Activated T-cell treated with anti-CD3 and anti-CD28 coated beads, Interleukin-2, amount 50 U/mL, for 4 hours (primary cell): ENCODE results near the gene TRAF7. TPM values are rescaled to one million over a fixed set of nuclear protein-coding genes. Genes with fewer than 3 reads are reported as not detected.
"Not testable (repeated sequence)": the region's sequence is repeated elsewhere in the genome, so short reads cannot be mapped to it uniquely, and the experiment has no call there.

ENCODE experiments used
- ATAC-seq, 2 donors: fragments of 200-7000 bp; cut with Tn5 transposase; one replicate each; pipeline ENCODE4 v1.10.0; 2021
- DNase-seq: peaks from one replicate; pipeline ENCODE4 v3.0.0-alpha.2; 2020
- H3K27me3 Mint-ChIP-seq: one replicate; pipeline ENCODE4 v1.8.0; 2021; ENCODE audit warnings: low read depth, mixed read lengths
- H3K36me3 Mint-ChIP-seq: one replicate; pipeline ENCODE4 v1.8.0; 2022; ENCODE audit warnings: mixed read lengths; ENCODE audit not compliant: insufficient read depth
- H3K4me1 Mint-ChIP-seq: one replicate; pipeline ENCODE4 v1.8.0; 2021; ENCODE audit warnings: low read depth, mixed read lengths
- H3K4me3 Mint-ChIP-seq: one replicate; pipeline ENCODE4 v1.8.0; 2021; ENCODE audit warnings: mild to moderate bottlenecking, moderate library complexity, mixed read lengths
- H3K9me3 Mint-ChIP-seq: one replicate; pipeline ENCODE4 v1.8.0; 2021; ENCODE audit warnings: mixed read lengths
- total RNA-seq, 3 donors: library from RNA; stranded (reverse); gene quantifications; one replicate each; pipeline ENCODE4 v1.2.1, GENCODE V29; 2021

The TRAF7 gene
- total RNA-seq, 3 donors from 2014 or later = 95.6 to 110 (median 102) TPM

DNA sequence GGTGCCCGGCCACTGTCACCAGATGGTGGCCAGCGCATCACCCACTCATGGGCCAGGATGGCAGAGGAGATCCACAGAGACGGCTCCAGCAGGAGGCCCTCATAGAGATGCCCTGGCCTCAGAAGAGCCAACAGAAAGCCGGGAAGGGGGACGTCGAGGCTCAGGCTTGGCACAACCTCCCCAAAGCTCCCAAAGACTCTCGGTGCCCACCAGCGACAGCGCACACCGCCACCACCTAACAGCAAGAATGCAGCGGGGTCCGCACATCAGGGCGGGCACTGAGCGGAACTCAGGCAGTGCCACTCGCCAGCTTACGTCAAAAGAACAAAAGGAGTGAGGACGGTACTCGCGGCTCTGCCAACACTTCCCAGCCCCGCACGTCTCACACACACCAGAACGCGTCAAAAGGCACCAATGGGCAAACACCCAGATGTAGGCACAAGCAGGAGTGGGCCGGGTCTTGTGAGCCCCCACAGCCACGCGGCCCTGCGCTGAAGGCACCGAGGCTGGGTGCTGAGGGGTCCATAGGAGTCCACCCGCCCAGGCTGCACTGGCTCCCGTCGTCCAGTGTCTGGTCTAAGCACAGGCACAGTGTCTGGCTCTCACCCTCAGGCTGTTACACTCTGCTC lies 28.5 kb upstream of the TRAF7 start:
- H3K36me3 Mint-ChIP-seq, H3K4me3 Mint-ChIP-seq: not testable (repeated sequence)

DNA sequence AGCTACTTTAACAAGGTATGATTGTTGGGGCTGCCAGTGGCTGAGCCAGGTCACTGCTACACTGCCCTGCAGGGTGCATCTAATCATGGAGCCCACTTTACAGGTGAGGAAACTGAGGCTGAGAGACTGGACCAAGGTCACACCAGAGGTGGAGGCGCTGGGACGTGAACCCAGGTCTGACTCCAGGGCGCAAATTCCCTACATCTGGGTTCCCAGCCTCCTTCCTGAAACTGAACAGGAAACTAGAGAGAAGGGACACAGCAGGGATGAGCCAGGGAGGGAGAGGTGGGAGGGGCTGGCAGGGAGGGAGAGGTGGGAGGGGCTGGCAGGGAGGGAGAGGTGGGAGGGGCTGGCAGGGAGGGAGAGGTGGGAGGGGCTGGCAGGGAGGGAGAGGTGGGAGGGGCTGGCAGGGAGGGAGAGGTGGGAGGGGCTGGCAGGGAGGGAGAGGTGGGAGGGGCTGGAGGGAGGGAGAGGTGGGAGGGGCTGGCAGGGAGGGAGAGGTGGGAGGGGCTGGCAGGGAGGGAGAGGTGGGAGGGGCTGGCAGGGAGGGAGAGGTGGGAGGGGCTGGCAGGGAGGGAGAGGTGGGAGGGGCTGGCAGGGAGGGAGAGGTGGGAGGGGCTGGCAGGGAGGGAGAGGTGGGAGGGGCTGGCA lies 27.8 kb upstream of the TRAF7 start:
- ATAC-seq, H3K36me3 Mint-ChIP-seq, H3K27me3 Mint-ChIP-seq, H3K4me3 Mint-ChIP-seq, DNase-seq, H3K9me3 Mint-ChIP-seq: not testable (repeated sequence)
- peaks cover 13% of the 10 kb centered on the region for H3K4me1 Mint-ChIP-seq

More for the DNA sequence above, 28.5 kb upstream of the TRAF7 start:
- not testable (repeated sequence) for H3K27me3 Mint-ChIP-seq, H3K9me3 Mint-ChIP-seq, ATAC-seq, DNase-seq
- peaks cover 13% of the 10 kb centered on the region for H3K4me1 Mint-ChIP-seq

DNA sequence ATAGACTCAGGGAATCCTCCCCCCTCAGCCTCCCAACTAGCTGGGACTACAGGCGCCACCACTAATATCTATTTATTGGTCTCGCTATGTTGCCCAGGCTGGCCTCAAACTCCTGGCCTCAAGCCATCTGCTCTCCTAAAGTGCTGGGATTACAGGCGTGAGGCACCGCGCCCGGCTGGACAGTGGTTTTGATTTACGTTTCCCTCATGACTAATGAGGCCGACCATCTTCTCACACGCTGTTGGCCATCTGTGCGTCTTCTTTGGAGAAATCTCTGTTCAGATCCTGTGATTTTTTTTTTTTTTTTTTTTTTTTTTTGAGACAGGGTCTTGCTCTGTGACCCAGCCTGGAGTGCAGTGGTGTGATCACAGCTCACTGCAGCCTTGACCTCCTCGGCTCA lies 26.3 kb upstream of the TRAF7 start:
- H3K4me1 Mint-ChIP-seq = peaks cover 13% of the 10 kb centered on the region
- not testable (repeated sequence) for ATAC-seq, H3K36me3 Mint-ChIP-seq, DNase-seq, H3K4me3 Mint-ChIP-seq, H3K27me3 Mint-ChIP-seq, H3K9me3 Mint-ChIP-seq

DNA sequence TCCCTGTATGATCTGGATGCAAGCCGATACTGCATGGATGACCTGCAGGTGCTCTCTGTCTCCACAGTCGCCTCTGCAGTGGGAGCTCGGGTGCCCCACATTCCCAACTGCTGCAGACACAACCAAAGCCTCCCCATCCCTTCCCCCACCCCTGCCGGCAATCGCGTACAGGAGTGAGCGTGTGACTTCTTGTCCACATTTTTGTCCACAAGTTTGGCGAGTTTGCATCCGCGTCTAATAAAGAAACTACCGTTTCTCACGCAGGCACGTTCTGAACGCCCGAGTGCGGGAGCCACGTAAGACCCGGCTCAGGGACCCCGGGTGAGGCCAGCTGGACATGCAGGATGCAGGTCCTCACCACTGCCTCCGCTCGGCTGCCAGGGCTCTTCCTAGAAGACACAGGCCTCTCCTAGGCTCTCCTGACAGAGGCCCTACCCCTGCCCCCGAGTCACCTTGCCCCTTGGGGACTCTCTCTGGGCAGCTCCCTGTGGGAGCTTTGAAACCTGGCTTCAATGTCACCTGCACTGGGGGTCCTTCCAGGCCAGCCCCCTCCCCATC lies 25.6 kb upstream of the TRAF7 start:
- not testable (repeated sequence) for H3K27me3 Mint-ChIP-seq, H3K36me3 Mint-ChIP-seq, ATAC-seq, H3K9me3 Mint-ChIP-seq, H3K4me3 Mint-ChIP-seq, DNase-seq
- H3K4me1 Mint-ChIP-seq = peaks cover 13% of the 10 kb centered on the region

DNA sequence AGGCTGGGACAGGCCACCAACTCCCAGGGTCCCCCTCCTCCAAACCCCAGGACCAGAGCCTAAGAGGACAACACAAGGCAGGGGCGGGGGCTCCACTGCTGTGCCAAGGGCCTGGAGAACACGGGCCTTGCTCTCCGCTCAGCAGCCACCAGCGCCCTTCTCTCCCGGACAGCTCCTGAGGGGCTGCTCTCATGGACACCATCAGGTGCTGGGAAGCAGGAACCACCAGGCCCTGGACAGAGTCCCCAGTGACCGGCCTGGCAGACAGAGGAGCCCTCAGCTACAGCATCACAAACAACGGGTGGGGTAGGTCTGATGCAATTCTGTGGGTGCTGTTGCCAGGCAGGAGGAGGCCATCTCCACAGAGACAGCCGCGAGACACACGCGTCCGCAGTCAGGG lies 21.8 kb upstream of the TRAF7 start:
- not testable (repeated sequence) for H3K27me3 Mint-ChIP-seq, H3K36me3 Mint-ChIP-seq, H3K4me1 Mint-ChIP-seq, ATAC-seq, H3K4me3 Mint-ChIP-seq, DNase-seq, H3K9me3 Mint-ChIP-seq

DNA sequence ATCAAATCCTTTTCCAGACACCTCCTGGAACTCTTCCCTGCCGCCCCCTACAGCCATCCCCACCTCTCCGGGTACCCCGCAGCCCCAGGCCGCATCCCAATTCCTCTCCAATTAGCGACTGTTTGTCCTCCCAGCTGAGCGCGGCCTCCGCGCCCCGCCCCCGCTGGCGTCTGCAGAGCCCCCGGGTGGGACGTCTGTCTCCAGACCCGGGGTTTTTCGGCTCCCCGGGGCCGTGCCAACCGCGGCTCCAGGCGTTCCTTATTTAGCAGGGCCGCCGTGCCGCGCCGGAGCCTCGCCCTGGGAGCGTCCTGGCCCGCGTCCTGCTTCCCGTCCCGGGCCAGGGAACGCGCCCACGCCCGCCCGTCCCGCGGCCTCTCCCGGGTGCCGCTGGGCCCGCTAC lies 20.5 kb upstream of the TRAF7 start:
- not testable (repeated sequence) for ATAC-seq, H3K4me1 Mint-ChIP-seq, H3K36me3 Mint-ChIP-seq, H3K27me3 Mint-ChIP-seq, H3K9me3 Mint-ChIP-seq, DNase-seq
- H3K4me3 Mint-ChIP-seq = peak overlapping the region; percentile 77

DNA sequence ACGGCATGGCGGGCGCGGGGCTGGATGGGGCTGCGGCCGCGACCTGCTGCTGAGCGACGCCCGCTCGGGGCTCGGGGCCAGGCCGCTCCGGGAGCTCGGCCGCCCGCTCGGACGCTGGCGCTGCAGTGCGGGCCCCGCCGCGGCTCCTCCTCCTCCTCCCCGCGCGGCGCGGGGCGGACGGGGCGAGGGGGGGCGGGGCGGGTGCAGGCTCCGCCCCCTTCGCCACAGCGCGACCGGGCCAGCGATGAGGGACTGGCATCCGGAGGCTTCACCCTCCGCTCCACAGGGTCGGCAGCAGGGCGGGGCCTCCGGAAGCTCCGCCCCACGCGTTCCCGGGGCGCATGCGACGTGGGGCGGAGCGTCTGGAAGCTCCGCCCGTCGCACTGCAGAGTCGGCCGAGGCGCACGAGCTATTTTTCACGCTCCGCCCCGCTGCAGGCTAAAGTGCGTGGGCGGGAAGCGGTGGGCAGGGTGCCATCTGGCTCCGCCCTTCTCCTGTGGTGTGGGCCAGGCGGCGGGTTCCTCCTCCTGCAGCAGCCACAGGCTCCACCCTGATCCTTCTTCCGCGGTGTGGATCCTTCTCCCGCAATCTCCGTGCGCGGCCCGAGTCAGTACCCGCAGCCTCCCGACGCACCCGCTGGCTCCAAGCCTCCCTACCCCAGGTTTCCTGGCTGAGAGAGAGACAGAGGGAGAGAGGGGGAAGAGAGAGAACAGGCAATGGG lies 19.7 kb upstream of the TRAF7 start, which contains the start of gene PKD1:
Gene PKD1, minus strand, starts transcription at position 129 of the 721 bp plus-strand sequence. CDS start 209 bp downstream, outside the sequence.
- not testable (repeated sequence) for H3K27me3 Mint-ChIP-seq, H3K9me3 Mint-ChIP-seq, H3K4me1 Mint-ChIP-seq, H3K36me3 Mint-ChIP-seq
- H3K4me3 Mint-ChIP-seq = peak within 1 kb of the TSS; percentile 89
- ATAC-seq (peak; percentile 75 to 86), DNase-seq (peak; percentile 99)

DNA sequence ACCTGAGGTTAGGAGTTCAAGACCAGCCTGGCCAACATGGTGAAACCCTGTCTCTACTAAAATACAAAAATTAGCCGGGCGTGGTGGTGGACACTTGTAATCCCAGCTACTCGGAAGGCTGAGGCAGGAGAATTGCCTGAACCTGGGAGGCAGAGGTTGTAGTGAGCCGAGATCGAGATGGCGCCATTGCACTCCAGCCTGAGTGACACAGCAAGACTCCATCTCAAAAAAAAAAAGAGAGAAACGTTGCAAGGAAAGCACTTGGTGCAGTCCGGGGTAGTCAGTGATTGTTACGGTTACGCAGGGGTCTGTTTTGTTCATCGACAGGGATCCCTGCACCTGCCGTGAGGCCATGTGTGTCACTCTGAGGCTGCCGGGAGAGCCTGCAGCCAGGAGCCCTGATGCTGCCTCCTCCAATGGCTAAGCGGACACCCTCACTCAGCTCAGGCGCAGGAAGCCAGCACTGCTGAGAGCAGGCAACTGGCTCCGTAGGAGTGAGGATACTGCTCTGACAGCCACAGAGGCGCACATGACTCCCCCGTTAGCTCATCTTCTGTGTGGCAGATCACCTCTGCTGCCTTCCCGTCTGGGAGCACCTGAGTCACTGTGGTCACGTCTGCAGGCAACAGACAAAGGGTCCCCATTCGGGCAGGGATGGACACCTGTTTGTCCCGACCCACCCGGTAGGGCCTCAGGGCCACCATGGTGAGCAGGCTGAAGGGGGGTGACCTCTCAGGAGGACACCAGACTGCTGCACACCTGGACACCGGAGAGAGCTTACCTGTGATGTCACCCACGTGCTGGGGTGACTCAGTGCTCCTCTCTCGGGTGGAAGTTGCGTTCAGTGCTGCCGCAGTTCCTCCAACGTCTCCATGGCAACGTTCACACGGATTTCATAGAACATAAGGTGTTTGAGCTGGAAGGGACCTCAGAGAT lies 12.4 kb upstream of the TRAF7 start:
- DNase-seq (no peak), ATAC-seq (peak; percentile 29 to 36)
- H3K9me3 Mint-ChIP-seq = no peaks in the 10 kb centered on the region
- no peak overlapping the region for H3K4me3 Mint-ChIP-seq
- H3K27me3 Mint-ChIP-seq = no peaks in the 10 kb centered on the region
- no peaks in the 10 kb centered on the region for H3K36me3 Mint-ChIP-seq
- peaks cover 2% of the 10 kb centered on the region for H3K4me1 Mint-ChIP-seq

DNA sequence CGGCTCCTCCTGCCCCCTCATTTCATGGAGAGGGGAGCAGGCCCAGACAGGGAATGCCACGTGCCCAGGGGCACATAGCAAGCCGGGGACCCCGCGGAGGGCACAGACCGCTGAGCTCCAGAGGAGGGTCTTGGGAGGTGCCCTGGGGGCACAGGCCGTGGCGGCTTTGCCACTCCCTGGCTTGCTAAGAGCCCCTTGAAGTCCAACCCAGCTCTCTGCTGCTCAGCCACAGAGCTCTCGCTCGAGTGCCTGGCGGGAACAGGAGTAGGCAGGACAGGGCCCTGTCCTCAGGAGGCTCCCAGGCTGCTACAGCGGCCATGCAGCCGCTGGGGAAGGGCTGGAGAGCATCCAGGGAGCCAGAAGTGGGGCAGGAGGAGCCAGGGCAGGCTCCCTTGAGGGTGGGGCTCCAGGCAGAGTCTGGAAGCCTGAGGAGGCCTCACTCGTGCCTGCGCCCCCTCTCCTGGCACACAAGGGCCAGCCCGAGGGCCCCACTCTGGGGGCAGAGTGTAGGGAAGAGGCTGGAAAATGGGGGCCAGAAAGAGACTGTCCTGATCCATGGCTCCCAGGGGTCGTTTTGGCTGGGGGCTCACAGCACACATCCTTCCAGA lies 11.6 kb upstream of the TRAF7 start:
- no peaks in the 10 kb centered on the region for H3K9me3 Mint-ChIP-seq
- H3K36me3 Mint-ChIP-seq = no peaks in the 10 kb centered on the region
- H3K4me3 Mint-ChIP-seq = no peak overlapping the region
- ATAC-seq (no peak), DNase-seq (no peak)
- H3K27me3 Mint-ChIP-seq = no peaks in the 10 kb centered on the region
- H3K4me1 Mint-ChIP-seq = peaks cover 2% of the 10 kb centered on the region

DNA sequence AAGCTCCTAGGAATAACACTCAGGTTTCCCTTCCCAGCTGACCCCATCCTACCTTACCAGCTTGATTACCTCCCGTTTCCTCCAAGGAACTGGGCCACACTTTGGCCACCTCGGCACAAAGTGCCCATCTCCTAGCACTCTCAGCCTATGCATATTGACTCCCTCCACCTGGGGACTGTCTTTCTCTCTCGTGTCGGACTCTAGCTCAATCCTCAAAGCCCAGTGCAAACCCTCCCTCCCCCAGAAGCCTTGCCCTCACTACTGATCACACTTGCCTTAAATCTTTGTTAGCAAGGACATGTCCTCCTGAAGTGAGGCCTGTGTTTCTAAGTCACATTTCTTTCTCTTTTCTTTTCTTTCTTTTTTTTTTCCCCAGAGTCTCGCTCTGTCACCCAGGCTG lies 9.7 kb upstream of the TRAF7 start:
- DNase-seq (no peak), ATAC-seq (no peak)
- H3K9me3 Mint-ChIP-seq = no peaks in the 10 kb centered on the region
- H3K4me3 Mint-ChIP-seq = peak overlapping the region; percentile 14
- no peaks in the 10 kb centered on the region for H3K27me3 Mint-ChIP-seq
- H3K4me1 Mint-ChIP-seq = peaks cover 7% of the 10 kb centered on the region
- H3K36me3 Mint-ChIP-seq = no peaks in the 10 kb centered on the region

DNA sequence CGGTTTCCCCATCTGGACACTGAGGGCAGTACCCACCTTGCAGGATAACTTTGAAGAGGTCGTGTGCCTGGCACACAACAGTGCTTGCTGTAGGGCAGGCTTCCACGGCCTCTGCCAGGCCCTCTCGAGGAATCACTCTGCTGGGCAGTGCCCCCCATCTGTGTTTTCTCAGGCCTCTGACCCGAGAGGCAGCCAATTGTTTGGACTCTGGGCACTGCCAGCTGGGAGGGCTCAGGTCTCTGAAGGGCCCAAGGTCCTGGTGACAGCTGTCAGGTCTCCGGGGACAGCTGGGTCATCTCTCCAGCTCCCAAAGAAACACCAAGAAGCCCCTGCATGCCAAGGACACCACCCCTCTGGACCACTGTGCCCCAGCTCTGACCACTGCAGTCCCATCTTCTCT lies 8.2 kb upstream of the TRAF7 start:
- ATAC-seq (no peak), DNase-seq (no peak)
- H3K27me3 Mint-ChIP-seq = no peaks in the 10 kb centered on the region
- H3K36me3 Mint-ChIP-seq = peaks cover 6% of the 10 kb centered on the region
- peaks cover 15% of the 10 kb centered on the region for H3K4me1 Mint-ChIP-seq
- H3K9me3 Mint-ChIP-seq = no peaks in the 10 kb centered on the region
- H3K4me3 Mint-ChIP-seq = no peak overlapping the region

DNA sequence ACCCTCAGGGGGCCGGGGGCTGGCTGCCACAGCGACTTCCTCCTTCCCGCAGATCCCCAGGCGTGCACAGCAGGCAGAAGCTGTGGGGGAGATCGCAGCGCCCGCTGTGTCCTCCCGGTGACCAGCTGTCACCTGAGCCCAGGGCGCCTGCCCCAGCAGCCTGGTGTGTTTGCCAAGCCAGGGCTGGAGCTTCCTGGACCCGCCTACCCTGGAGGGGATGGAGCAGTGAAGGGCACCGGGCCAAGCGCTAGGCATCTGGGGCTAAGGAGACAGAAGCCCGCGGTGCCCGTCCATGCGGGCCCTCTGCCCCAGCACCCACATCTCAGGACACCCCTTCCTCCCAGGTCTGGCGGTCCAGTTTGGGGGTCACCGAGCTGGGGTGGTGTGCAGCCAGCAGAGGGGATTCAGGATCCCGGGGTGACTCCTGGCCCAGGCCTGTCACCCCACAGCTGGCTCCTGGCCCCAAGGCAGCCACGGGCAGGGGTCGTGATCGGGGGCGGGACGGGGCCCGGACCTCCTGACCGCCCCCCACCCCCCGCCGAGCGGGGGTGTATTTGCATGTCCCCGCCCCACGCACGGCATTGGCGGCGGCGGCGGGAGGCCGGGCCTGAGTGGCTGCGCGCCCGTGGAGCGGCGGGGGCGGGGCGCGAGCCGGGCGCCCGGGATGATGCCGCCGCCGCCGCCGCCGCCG lies 7.5 kb upstream of the TRAF7 start, which contains the start of gene RAB26:
Gene RAB26, plus strand, starts transcription at position 645 of the 691 bp plus-strand sequence. CDS start 159 bp downstream, outside the sequence.
- ATAC-seq = peak; percentile 38 to 51
- DNase-seq = peak; percentile 41

More for the DNA sequence above, 7.5 kb upstream of the TRAF7 start, which contains the start of gene RAB26:
- peaks cover 11% of the 10 kb centered on the region for H3K36me3 Mint-ChIP-seq
- H3K4me3 Mint-ChIP-seq = peak within 1 kb of the TSS; percentile 54
- peaks cover 15% of the 10 kb centered on the region for H3K4me1 Mint-ChIP-seq
- no peaks in the 10 kb centered on the region for H3K27me3 Mint-ChIP-seq
- H3K9me3 Mint-ChIP-seq = no peaks in the 10 kb centered on the region
